Measurements from ENCODE around the gene SAP130.

- TF ChIP-seq CTCF (conservative IDR thresholded peaks at IDR 0.05 in 1 of 2, IDR thresholded peaks at IDR 0.05 in 1 of 2; ENCODE audit: extremely low read depth in 1 of 2, insufficient read depth in 1 of 2, low read depth in 1 of 2, low read length in 2 of 2) (no peak), EZH2 (IDR thresholded peaks at IDR 0.05; ENCODE audit: borderline replicate concordance, low read length) (no peak)
Measured at GRCh38 chr2:127940641-127941040, 87.2 kb downstream of the SAP130 start.
